Pancreas (tissue), 10 donors: ENCODE measurements around the gene ANKRD50. TPM values are rescaled to one million over a fixed set of nuclear protein-coding genes. Genes with fewer than 3 reads are reported as not detected.
A peak's percentile ranks its signal among the peaks of the same experiment; 100 is the strongest.

ENCODE experiments used
- ATAC-seq, 4 donors: fragments of 200-7000 bp; cut with Tn5 transposase; one replicate each; pipeline versions ENCODE4 v1.8.0 to v1.9.1; 2020; ENCODE audit warnings: mild to moderate bottlenecking in 4 of 4, moderate library complexity in 4 of 4
- DNase-seq, 6 donors: peaks; one replicate each; pipeline ENCODE4 v3.0.0-alpha.2; 2020
- FAIRE-seq: peaks from 2 replicates; lab custom pipeline; 2012; peaks lifted over from hg19 to GRCh38; lab: Jason Lieb, UNC
- H3K27ac ChIP-seq, 4 donors: fragments of 200-600 bp; sonication (generic); 1 replicate in 3 of 4; 2 replicates in 1 of 4; pipeline versions ENCODE4 v1.5.0 to v1.8.0; 2020
- H3K27me3 ChIP-seq, 4 donors: fragments of 200-600 bp; one replicate each; pipeline ENCODE4 v1.8.0; 2021
- H3K36me3 ChIP-seq, 3 donors: fragments of 200-600 bp; sonication (generic) in 1 of 3; one replicate each; pipeline versions ENCODE4 v1.5.0 to v1.8.0; 2020 to 2021
- H3K4me1 ChIP-seq, 3 donors: fragments of 200-600 bp; one replicate each; pipeline ENCODE4 v1.8.0; 2021
- H3K4me3 ChIP-seq, 4 donors: fragments of 200-600 bp; sonication (generic) in 2 of 4; one replicate each; pipeline versions ENCODE4 v1.5.0 to v1.8.0; 2020 to 2021
- H3K9me3 ChIP-seq, 4 donors: fragments of 200-600 bp; one replicate each; pipeline ENCODE4 v1.8.0; 2021
- WGBS, 2 donors: extraction: QIAGEN DNeasy Blood & Tissue Kit; methylation state at CpG; one replicate each; pipeline ENCODE4 v1.1.7; 2013; 5-methylcytosine and 5-hydroxymethylcytosine counted together
- intact Hi-C, 3 donors: fragments of 100-400 bp; cut with DNase I; formaldehyde crosslinking; loops; one replicate each; pipeline versions ENCODE4 v1.11.1 to v1.14.2; 2022
- polyA plus RNA-seq, 2 donors: library from polyadenylated mRNA; stranded (reverse); fragments of 200-250 nt; gene quantifications; one replicate each; pipeline ENCODE4 v1.2.3, GENCODE V29; 2013
- total RNA-seq, 6 donors: library from RNA; stranded (reverse); fragmentation: NEBNext Ultra II Directional in 4 of 6; extraction: Animal tissue kit (Norgen Biotek cat#: 25700) in 4 of 6; gene quantifications; one replicate each; pipeline versions ENCODE4 v1.2.1 to v1.2.4, GENCODE V29; 2021 to 2023
- TF ChIP-seq, protein P1 (sequence below), 4 donors: fragments of 200-600 bp; sonication (generic) in 3 of 4; IDR thresholded peaks; one replicate each; pipeline versions ENCODE4 v1.5.0 to v1.8.0; 2021; ENCODE audit warnings: antibody characterized with exemption in 4 of 4
- donor health status: healthy with polysubstance abuse.
- donor health status: DM: no; HTN: no; CAD: no; lungs with moderate emphysema.
- donor health status: DM: no; HTN: no; CAD: no.
- donor health status: control.
- donor health status: control.
- donor health status: Bipolar disorder and iron deficiency.
- donor health status: DM: yes; HTN: yes; CAD: no.
- donor health status: DM: no; HTN: no; CAD: no.
- donor health status: DM: no; HTN: no; CAD: no.
- donor health status: DM: yes; HTN: yes; CAD: no.

ANKRD50 gene, protein sequence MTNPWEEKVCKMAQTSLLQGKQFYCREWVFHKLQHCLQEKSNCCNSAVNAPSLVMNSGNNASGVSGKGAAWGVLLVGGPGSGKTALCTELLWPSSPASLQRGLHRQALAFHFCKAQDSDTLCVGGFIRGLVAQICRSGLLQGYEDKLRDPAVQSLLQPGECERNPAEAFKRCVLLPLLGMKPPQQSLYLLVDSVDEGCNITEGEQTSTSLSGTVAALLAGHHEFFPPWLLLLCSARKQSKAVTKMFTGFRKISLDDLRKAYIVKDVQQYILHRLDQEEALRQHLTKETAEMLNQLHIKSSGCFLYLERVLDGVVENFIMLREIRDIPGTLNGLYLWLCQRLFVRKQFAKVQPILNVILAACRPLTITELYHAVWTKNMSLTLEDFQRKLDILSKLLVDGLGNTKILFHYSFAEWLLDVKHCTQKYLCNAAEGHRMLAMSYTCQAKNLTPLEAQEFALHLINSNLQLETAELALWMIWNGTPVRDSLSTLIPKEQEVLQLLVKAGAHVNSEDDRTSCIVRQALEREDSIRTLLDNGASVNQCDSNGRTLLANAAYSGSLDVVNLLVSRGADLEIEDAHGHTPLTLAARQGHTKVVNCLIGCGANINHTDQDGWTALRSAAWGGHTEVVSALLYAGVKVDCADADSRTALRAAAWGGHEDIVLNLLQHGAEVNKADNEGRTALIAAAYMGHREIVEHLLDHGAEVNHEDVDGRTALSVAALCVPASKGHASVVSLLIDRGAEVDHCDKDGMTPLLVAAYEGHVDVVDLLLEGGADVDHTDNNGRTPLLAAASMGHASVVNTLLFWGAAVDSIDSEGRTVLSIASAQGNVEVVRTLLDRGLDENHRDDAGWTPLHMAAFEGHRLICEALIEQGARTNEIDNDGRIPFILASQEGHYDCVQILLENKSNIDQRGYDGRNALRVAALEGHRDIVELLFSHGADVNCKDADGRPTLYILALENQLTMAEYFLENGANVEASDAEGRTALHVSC (N-terminal part only)
- 10 to 100 TPM in 1 of 6 donors, 1 to 10 TPM in 5; 2.4 to 12.5 (median 3.6) TPM for total RNA-seq
- polyA plus RNA-seq = 1 to 10 TPM; 1.2 to 1.9 TPM

DNA sequence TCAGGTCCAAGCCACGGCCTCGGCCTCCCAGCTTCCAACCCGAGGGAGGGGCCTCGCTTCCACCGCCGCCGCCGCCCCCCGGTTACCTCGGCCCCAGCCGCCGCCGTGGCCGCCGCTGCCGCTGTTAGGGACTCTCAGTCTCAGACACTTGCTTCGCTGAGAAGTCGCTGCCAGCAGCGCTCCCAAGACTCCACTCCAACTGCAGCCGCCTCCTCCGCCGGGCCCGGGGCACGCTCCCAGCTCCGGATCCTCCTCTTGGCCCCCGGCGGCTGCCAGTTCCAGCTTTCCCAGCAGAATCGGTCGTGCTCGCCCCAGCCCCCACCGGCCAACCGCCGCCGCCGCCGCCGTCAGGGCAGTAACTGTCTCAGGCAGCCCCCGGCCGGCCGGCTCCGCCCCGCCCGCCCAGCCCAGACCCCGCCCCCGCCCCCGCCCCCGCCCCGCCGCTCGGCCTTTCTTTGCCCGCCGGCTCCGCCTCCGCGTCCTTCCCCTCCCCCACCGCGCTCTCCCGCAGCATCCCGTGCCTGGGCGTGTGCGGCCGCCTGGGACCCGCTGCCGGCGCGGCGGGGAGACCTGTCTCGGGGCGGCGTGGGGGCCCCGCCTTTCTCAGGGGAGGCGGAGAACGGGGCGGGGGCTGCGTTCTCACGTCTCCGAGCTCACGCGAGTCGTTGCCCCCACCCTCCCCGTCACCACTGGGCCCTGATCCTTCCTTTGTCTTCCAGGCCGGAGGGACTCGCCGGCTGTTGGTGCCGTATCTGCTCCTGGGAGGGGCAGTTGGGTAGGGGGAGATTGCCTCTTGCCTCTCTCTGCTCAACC lies at the start of gene ANKRD50:
Gene ANKRD50 (minus strand): TSS at position 361 of the 813 bp plus-strand sequence. CDS start 2,221 bp downstream, outside the sequence.
- peak; percentile 87 to 95 (median 90) for DNase-seq
- Histone ChIP-seq H3K27ac (peak within 1 kb of the TSS; percentile 82 to 97 (median 92)), H3K9me3 (no peaks in the 10 kb centered on the region), H3K4me3 (peak within 1 kb of the TSS; percentile 54 to 92 (median 76)), H3K4me1 (peaks cover 0 to 26% (median 13%) of the 10 kb centered on the region in 3 donors), H3K36me3 (no peaks in the 10 kb centered on the region), H3K27me3 (no peaks in the 10 kb centered on the region)
- FAIRE-seq = no peak
- WGBS, 2 donors = 0% methylated on average over 35 to 84 of the region's 85 CpGs
- intact Hi-C loops = no loop called here
- peak; percentile 79 to 88 (median 88) for ATAC-seq
- TF ChIP-seq, protein P1, sequence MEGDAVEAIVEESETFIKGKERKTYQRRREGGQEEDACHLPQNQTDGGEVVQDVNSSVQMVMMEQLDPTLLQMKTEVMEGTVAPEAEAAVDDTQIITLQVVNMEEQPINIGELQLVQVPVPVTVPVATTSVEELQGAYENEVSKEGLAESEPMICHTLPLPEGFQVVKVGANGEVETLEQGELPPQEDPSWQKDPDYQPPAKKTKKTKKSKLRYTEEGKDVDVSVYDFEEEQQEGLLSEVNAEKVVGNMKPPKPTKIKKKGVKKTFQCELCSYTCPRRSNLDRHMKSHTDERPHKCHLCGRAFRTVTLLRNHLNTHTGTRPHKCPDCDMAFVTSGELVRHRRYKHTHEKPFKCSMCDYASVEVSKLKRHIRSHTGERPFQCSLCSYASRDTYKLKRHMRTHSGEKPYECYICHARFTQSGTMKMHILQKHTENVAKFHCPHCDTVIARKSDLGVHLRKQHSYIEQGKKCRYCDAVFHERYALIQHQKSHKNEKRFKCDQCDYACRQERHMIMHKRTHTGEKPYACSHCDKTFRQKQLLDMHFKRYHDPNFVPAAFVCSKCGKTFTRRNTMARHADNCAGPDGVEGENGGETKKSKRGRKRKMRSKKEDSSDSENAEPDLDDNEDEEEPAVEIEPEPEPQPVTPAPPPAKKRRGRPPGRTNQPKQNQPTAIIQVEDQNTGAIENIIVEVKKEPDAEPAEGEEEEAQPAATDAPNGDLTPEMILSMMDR (IDR thresholded peaks at IDR 0.05) = no peak

DNA sequence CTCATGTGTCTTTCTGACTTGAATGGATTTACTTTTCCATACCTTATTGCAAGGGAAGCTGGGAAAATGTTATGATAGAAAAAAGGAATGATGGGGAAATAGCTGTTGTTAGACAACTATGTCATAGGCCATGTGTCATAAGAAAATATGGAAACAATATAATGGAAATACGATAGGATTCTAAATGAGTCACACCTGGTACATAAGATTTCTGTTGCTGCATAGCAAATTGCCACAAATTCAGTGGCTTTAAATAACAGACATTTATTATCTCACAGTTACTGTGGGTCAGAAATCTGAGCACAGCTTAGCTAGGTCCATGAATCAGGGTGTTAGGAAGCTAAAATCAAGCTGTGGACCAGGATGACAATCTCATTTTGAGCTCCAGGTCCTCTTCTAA lies 44.6 kb upstream of the ANKRD50 start:
- TF ChIP-seq, protein P1 (IDR thresholded peaks at IDR 0.05) = no peak
- FAIRE-seq = no peak
- no peak for DNase-seq
- 93 to 100% methylated on average over 1 of the region's 1 CpG for WGBS, 2 donors
- intact Hi-C loops = no loop called here
- ATAC-seq = no peak
- H3K4me3 ChIP-seq = no peak overlapping the region
- no peaks in the 10 kb centered on the region for H3K36me3 ChIP-seq
- H3K27me3 ChIP-seq = no peaks in the 10 kb centered on the region
- H3K27ac ChIP-seq = no peak overlapping the region
- H3K9me3 ChIP-seq = no peaks in the 10 kb centered on the region
- peaks cover 0 to 8% (median 7%) of the 10 kb centered on the region in 3 donors for H3K4me1 ChIP-seq

DNA sequence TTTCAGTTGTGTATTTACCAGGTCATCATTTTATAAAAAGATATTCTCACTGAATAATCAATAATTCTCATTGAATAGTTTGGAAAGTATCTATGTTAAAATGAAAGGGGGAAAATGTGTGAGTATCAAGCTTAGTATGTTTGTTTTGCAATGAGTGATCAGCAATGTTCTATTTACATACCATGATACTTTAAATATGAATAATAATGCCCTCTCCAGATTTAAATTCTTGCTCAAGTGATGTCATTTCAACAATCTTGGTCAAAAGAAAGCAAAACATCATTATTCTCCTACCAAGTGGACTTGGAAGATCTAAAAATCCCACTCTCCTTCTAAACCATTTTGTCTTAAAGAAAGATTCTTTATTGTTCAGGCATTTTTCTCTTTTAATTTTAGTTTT lies 42.1 kb upstream of the ANKRD50 start:
- Histone ChIP-seq H3K27ac (peak overlapping the region in 1 of 4 donors; percentile 26), H3K4me1 (peaks cover 0 to 8% (median 7%) of the 10 kb centered on the region in 3 donors), H3K9me3 (no peaks in the 10 kb centered on the region), H3K27me3 (no peaks in the 10 kb centered on the region), H3K4me3 (no peak overlapping the region), H3K36me3 (no peaks in the 10 kb centered on the region)
- no peak for ATAC-seq
- FAIRE-seq = no peak
- intact Hi-C loops = no loop called here
- DNase-seq = no peak
- TF ChIP-seq, protein P1 (IDR thresholded peaks at IDR 0.05) = no peak

DNA sequence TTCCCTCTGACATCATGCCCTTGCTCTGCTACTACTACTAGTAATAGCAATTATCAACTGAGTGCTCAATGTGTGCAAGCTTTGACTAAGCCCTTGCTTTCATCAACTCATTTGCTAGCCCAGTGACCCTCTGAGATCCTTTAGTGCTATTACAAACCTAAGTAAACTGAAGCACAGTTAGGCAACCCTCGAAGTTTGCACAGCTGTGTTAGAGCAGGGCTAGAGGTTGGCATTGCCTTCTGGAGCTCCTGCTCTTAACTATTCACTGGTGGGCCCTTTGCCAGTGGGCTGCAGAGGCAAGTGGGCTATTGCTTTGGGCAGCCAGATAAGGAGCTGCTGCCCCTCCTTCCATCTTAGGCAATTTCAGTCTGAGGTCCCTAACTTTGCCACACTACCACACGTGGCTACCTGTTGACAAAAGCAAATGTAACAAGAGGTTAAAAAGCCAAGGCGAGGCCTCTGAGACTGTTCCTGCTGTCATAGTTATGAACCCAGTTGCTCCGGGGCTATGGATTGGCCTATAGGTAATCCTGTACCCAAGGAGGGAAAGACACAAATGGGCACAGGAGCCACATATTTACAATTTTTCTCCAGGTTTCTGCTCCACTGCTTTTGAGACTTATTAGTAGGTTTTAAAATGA lies 41.5 kb upstream of the ANKRD50 start:
- no peak for FAIRE-seq
- ATAC-seq = peak; percentile 97 to 99 (median 98)

More for the DNA sequence above, 41.5 kb upstream of the ANKRD50 start:
- intact Hi-C loops = no loop called here
- TF ChIP-seq, protein P1 (IDR thresholded peaks at IDR 0.05) = no peak
- H3K4me3 ChIP-seq = no peak overlapping the region
- no peaks in the 10 kb centered on the region for H3K9me3 ChIP-seq
- peaks cover 0 to 8% (median 7%) of the 10 kb centered on the region in 3 donors for H3K4me1 ChIP-seq
- peak overlapping the region in 2 of 4 donors; percentile 26 to 62 for H3K27ac ChIP-seq
- DNase-seq = peak; percentile 54 to 86 (median 67)
- WGBS, 2 donors = 29 to 31% methylated on average over 4 of the region's 4 CpGs
- H3K36me3 ChIP-seq = no peaks in the 10 kb centered on the region
- H3K27me3 ChIP-seq = no peaks in the 10 kb centered on the region
